K562 (cell line): ENCODE results near the gene PDE3A. TPM values are rescaled to one million over a fixed set of nuclear protein-coding genes. Genes with fewer than 3 reads are reported as not detected.

Experiments
- ATAC-seq: fragments of 200-7000 bp; cut with Tn5 transposase; 3 replicates; pipeline ENCODE4 v1.9.1; 2020; ENCODE audit warnings: moderate library complexity
- BruUV-seq: library from RNA; stranded (reverse); fragments of 400-500 nt; replicated peaks from 2 replicates; lab custom pipeline; 2021; lab: Mats Ljungman, UMichigan
- CTCF ChIA-PET: fragments of 300-600 bp; formaldehyde crosslinking; extraction: SDS; loops from one replicate; lab custom pipeline; 2021; ENCODE audit warnings: low intra/inter-chr PET ratio; lab: Yijun Ruan, JAX
- POLR2A ChIA-PET: fragments of 300-600, 350-650 bp; sonication (Branson Sonifier 250); formaldehyde crosslinking; extraction: SDS; loops from one replicate; lab custom pipeline; 2021; ENCODE audit warnings: antibody characterized with exemption, inconsistent platforms; lab: Yijun Ruan, JAX
- DNase-seq, 4 experiments: peaks; one replicate each; pipeline versions ENCODE4 v3.0.0 to v3.0.0-alpha.2; 2011 to 2018; ENCODE audit warnings: low spot score in 3 of 4, mixed read lengths in 3 of 4; ENCODE audit errors: extremely low read depth in 1 of 4
- FAIRE-seq: peaks from 2 replicates; lab custom pipeline; 2011; peaks lifted over from hg19 to GRCh38; lab: Jason Lieb, UNC
- H2AFZ ChIP-seq: 2 replicates; pipeline ENCODE4 v1.6.0; 2011; ENCODE audit warnings: low read depth, low read length, control low read depth, inconsistent platforms
- H3K27ac ChIP-seq: fragments of 200-600 bp; 3 replicates; pipeline ENCODE4 v1.8.0; 2011; ENCODE audit warnings: low read depth, mild to moderate bottlenecking, control low read depth, inconsistent platforms, low read length, moderate library complexity, mixed read lengths; ENCODE audit errors: extremely low read depth
- H3K27me3 ChIP-seq, 2 experiments: fragments of 300-600 bp in 1 of 2; 2 replicates in 1 of 2; 3 replicates in 1 of 2; pipeline versions ENCODE4 v1.6.0 to v1.8.0; 2011; ENCODE audit warnings: inconsistent platforms in 2 of 2, low read length in 2 of 2, mild to moderate bottlenecking in 1 of 2, mixed read lengths in 1 of 2, moderate library complexity in 1 of 2; ENCODE audit not compliant: control insufficient read depth in 2 of 2, insufficient read depth in 2 of 2
- H3K36me3 ChIP-seq: fragments of 300-600 bp; 3 replicates; pipeline ENCODE4 v1.8.0; 2011; ENCODE audit warnings: mild to moderate bottlenecking, low read length, inconsistent platforms; ENCODE audit not compliant: control insufficient read depth, insufficient read depth
- H3K4me1 ChIP-seq, 2 experiments: fragments of 200-600 bp in 1 of 2; replicated peaks in 1 of 2; 2 replicates in 1 of 2; 3 replicates in 1 of 2; pipeline versions ENCODE4 v1.5.1 to v1.8.0; 2011; ENCODE audit warnings: inconsistent platforms in 2 of 2, low read length in 2 of 2, mild to moderate bottlenecking in 1 of 2, mixed read lengths in 1 of 2, moderate library complexity in 1 of 2; ENCODE audit not compliant: control insufficient read depth in 2 of 2, insufficient read depth in 2 of 2
- H3K4me2 ChIP-seq: 2 replicates; pipeline ENCODE4 v1.6.1; 2011; ENCODE audit warnings: low read length, control low read depth, inconsistent platforms, mixed read lengths; ENCODE audit not compliant: insufficient read depth
- H3K4me3 ChIP-seq: fragments of 200-600 bp; sonication (generic), shearing (Covaris generic); 2 replicates; pipeline ENCODE4 v1.5.1; 2016; ENCODE audit warnings: control low read depth, inconsistent platforms
- H3K79me2 ChIP-seq: fragments of 200-600 bp; 3 replicates; pipeline ENCODE4 v1.8.0; 2011; ENCODE audit warnings: low read length, inconsistent platforms; ENCODE audit not compliant: control insufficient read depth, insufficient read depth
- H3K9ac ChIP-seq, 2 experiments: 2 replicates each; pipeline versions ENCODE4 v1.6.0 to v1.6.1; 2011; ENCODE audit warnings: low read depth in 2 of 2, low read length in 2 of 2, control low read depth in 1 of 2, inconsistent platforms in 1 of 2, mild to moderate bottlenecking in 1 of 2, mixed read lengths in 1 of 2; ENCODE audit not compliant: insufficient read depth in 1 of 2
- H3K9me1 ChIP-seq: one replicate; pipeline ENCODE4 v1.6.0; 2011; ENCODE audit warnings: inconsistent platforms, mild to moderate bottlenecking, low read length, moderate library complexity; ENCODE audit not compliant: control insufficient read depth, insufficient read depth
- H3K9me3 ChIP-seq: replicated peaks from 2 replicates; pipeline ENCODE4 v1.5.1; 2011; ENCODE audit warnings: low read depth, low read length, inconsistent platforms; ENCODE audit not compliant: control insufficient read depth, insufficient read depth
- H4K20me1 ChIP-seq: replicated peaks from 2 replicates; pipeline ENCODE4 v1.6.1; 2011; ENCODE audit warnings: low read length, inconsistent platforms, mixed read lengths; ENCODE audit not compliant: control insufficient read depth, insufficient read depth
- CBFB ChIP-seq: sonication (generic); formaldehyde crosslinking; IDR thresholded peaks from 2 replicates; pipeline ENCODE4 v1.4.0; 2020; ENCODE audit warnings: mild to moderate bottlenecking, missing genetic modification reagents
- DNMT1 ChIP-seq: fragments of 450-650 bp; IDR thresholded peaks from 2 replicates; pipeline ENCODE4 v1.6.1; 2016; ENCODE audit warnings: antibody characterized with exemption, mild to moderate bottlenecking
- RBM39 ChIP-seq: fragments of 200-400 bp; formaldehyde crosslinking; optimal IDR thresholded peaks from 2 replicates; pipeline ENCODE3; 2018; ENCODE audit warnings: low read depth, low read length
- TGIF2 ChIP-seq: sonication (generic); formaldehyde crosslinking; IDR thresholded peaks from 2 replicates; pipeline ENCODE4 v1.8.1; 2022; ENCODE audit warnings: mild to moderate bottlenecking, missing genetic modification reagents, moderate library complexity
- WGBS: fragments of 100-300 bp; shearing (Covaris generic); methylation state at CpG from one replicate; pipeline ENCODE4 v1.1.6; 2016; ENCODE audit warnings: low coverage, mixed read lengths; ENCODE audit not compliant: insufficient coverage; ENCODE audit errors: missing lambda C conversion rate; 5-methylcytosine and 5-hydroxymethylcytosine counted together
- in situ Hi-C: fragments of 300-500 bp; cut with MboI; formaldehyde crosslinking; loops from 4 replicates; pipeline ENCODE4 v1.15.0; 2018; ENCODE audit warnings: inconsistent platforms, mixed read lengths
- intact Hi-C: fragments of 100-400 bp; cut with micrococcal nuclease; formaldehyde crosslinking; loops from 2 replicates; pipeline ENCODE4 v1.14.2; 2022
- polyA plus RNA-seq, 8 experiments: library from polyadenylated mRNA; depleted of rRNA in 4 of 8; stranded (reverse) in 5 of 8; unstranded in 3 of 8; fragments of >200 nt; fragmentation: Nextera tagmentation in 2 of 8; fragmentation: Illumina TruSeq in 1 of 8; extraction: Ambion mirVana in 2 of 8; extraction: Trizol in 1 of 8; gene quantifications; 2 replicates each; pipeline versions ENCODE4 v1.2.1 to v1.2.3, GENCODE V29; 2011 to 2014; ENCODE audit warnings: inconsistent platforms in 1 of 8, missing spikeins in 1 of 8
- total RNA-seq, 7 experiments: library from RNA; depleted of rRNA in 6 of 7; stranded (reverse); fragments of >200 nt in 6 of 7; fragmentation: Illumina TruSeq in 2 of 7; extraction: Trizol in 2 of 7; gene quantifications; 2 replicates each; pipeline versions ENCODE4 v1.2.1 to v1.2.3, GENCODE V29; 2011 to 2021; ENCODE audit warnings: low replicate concordance in 1 of 7
- TF ChIP-seq, protein P1 (sequence below): fragments of 250-450 bp; sonication (Bioruptor Pico); IDR thresholded peaks from 2 replicates; pipeline ENCODE4 v1.4.0; 2020; ENCODE audit warnings: mild to moderate bottlenecking, moderate library complexity
- TF ChIP-seq, protein P2 (sequence below): fragments of 450-650 bp; IDR thresholded peaks from 2 replicates; pipeline ENCODE4 v1.7.0; 2016; ENCODE audit warnings: borderline replicate concordance
- TF ChIP-seq, protein P3 (sequence below): sonication (generic); formaldehyde crosslinking; IDR thresholded peaks from 2 replicates; pipeline ENCODE4 v1.8.0; 2022; ENCODE audit warnings: mild to moderate bottlenecking, missing genetic modification reagents

The PDE3A gene
- total and polyA plus RNA-seq, 9 of the 15 experiments (the other 6 are each of a cell fraction or from before 2014, with no cell fraction given): 0.02 TPM; not detected in 8

DNA sequence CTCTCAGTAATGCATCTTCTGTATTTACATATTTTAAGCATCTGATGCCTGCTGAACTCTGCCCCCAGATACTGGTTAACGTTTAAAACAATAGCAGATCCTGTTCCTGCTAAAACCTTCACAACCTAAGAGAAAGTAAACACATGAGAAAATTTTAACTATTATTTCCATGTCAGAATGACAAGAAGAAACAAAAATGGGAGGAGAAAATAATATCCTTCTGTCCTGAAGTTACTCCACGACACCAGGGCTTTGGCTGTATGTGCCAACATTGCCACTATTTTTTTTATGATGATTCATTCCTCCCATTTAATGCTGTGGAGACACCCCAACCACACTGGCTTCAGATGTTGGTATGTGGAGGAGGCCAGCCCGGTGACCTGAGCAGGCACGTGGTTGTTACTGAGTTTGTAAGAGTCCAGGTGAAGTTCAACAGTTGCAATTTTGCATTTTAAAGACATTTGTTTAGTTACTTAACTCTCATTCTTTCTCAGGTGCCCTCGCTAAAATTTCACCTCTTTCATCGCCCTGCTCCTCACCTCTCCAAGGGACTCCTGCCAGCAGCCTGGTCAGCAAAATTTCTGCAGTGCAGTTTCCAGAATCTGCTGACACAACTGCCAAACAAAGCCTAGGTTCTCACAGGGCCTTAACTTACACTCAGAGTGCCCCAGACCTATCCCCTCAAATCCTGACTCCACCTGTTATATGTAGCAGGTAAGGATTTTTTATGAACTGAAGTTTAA lies 261.2 kb downstream of the PDE3A start:
- Histone ChIP-seq H3K9ac (no peak overlapping the region), H3K4me3 (no peak overlapping the region), H3K4me2 (no peak overlapping the region), H3K36me3 (no peaks in the 10 kb centered on the region), H4K20me1 (no peaks in the 10 kb centered on the region), H3K9me1 (no peaks in the 10 kb centered on the region), H3K27ac (no peak overlapping the region), H3K4me1 (no peaks in the 10 kb centered on the region), H3K79me2 (no peaks in the 10 kb centered on the region), H3K9me3 (no peaks in the 10 kb centered on the region), H3K27me3 (no peaks in the 10 kb centered on the region), H2AFZ (no peak overlapping the region)
- ChIA-PET CTCF (no interaction called here), POLR2A (no interaction called here)
- WGBS: 2% methylated on average over 6 of the region's 6 CpGs
- BruUV-seq: no TSS peak
- FAIRE-seq (no peak), ATAC-seq (no peak), DNase-seq (no peak)
- in situ Hi-C loops: no loop called here
- intact Hi-C loops: no loop called here
- TF ChIP-seq DNMT1: no peak
- TF ChIP-seq, protein P1, sequence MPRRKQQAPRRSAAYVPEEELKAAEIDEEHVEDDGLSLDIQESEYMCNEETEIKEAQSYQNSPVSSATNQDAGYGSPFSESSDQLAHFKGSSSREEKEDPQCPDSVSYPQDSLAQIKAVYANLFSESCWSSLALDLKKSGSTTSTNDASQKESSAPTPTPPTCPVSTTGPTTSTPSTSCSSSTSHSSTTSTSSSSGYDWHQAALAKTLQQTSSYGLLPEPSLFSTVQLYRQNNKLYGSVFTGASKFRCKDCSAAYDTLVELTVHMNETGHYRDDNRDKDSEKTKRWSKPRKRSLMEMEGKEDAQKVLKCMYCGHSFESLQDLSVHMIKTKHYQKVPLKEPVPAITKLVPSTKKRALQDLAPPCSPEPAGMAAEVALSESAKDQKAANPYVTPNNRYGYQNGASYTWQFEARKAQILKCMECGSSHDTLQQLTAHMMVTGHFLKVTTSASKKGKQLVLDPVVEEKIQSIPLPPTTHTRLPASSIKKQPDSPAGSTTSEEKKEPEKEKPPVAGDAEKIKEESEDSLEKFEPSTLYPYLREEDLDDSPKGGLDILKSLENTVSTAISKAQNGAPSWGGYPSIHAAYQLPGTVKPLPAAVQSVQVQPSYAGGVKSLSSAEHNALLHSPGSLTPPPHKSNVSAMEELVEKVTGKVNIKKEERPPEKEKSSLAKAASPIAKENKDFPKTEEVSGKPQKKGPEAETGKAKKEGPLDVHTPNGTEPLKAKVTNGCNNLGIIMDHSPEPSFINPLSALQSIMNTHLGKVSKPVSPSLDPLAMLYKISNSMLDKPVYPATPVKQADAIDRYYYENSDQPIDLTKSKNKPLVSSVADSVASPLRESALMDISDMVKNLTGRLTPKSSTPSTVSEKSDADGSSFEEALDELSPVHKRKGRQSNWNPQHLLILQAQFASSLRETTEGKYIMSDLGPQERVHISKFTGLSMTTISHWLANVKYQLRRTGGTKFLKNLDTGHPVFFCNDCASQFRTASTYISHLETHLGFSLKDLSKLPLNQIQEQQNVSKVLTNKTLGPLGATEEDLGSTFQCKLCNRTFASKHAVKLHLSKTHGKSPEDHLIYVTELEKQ (CRISPR knock-in tag): no peak
- TF ChIP-seq, protein P2, sequence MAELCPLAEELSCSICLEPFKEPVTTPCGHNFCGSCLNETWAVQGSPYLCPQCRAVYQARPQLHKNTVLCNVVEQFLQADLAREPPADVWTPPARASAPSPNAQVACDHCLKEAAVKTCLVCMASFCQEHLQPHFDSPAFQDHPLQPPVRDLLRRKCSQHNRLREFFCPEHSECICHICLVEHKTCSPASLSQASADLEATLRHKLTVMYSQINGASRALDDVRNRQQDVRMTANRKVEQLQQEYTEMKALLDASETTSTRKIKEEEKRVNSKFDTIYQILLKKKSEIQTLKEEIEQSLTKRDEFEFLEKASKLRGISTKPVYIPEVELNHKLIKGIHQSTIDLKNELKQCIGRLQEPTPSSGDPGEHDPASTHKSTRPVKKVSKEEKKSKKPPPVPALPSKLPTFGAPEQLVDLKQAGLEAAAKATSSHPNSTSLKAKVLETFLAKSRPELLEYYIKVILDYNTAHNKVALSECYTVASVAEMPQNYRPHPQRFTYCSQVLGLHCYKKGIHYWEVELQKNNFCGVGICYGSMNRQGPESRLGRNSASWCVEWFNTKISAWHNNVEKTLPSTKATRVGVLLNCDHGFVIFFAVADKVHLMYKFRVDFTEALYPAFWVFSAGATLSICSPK: no peak
- no peak for TF ChIP-seq CBFB (CRISPR knock-in tag)
- TF ChIP-seq, protein P3, sequence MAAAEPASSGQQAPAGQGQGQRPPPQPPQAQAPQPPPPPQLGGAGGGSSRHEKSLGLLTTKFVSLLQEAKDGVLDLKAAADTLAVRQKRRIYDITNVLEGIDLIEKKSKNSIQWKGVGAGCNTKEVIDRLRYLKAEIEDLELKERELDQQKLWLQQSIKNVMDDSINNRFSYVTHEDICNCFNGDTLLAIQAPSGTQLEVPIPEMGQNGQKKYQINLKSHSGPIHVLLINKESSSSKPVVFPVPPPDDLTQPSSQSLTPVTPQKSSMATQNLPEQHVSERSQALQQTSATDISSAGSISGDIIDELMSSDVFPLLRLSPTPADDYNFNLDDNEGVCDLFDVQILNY: no peak
- no peak for TF ChIP-seq TGIF2 (CRISPR knock-in tag)
- no peak for TF ChIP-seq RBM39
